C4-2B (cell line): ENCODE measurements around the gene AKR1C2.
"Not testable (repeated sequence)": the region's sequence is repeated elsewhere in the genome, so short reads cannot be mapped to it uniquely, and the experiment has no call there.

Experiments used
- H3K27ac ChIP-seq: fragments of 450-650 bp; 2 replicates; pipeline ENCODE4 v1.5.1; 2017
- CTCF ChIP-seq: fragments of 450-650 bp; conservative IDR thresholded peaks from 2 replicates; pipeline ENCODE4 v1.5.1; 2017; ENCODE audit warnings: mild to moderate bottlenecking
- ZFX ChIP-seq: fragments of 450-650 bp; IDR thresholded peaks from 2 replicates; pipeline ENCODE4 v1.6.1; 2017

The AKR1C2 gene

GRCh38 chr10:4945766-4946717, 57.6 kb downstream of the AKR1C2 start:
- no peak overlapping the region for H3K27ac ChIP-seq
- TF ChIP-seq CTCF (no peak), ZFX (no peak)

GRCh38 chr10:4944841-4945240, 58.8 kb downstream of the AKR1C2 start:
- TF ChIP-seq CTCF, result no peak
- no peak for TF ChIP-seq ZFX
- H3K27ac ChIP-seq, result no peak overlapping the region

GRCh38 chr10:4943821-4944220, 59.8 kb downstream of the AKR1C2 start:
- H3K27ac ChIP-seq, result no peak overlapping the region
- TF ChIP-seq ZFX (no peak), CTCF (no peak)

GRCh38 chr10:4943416-4943815, 60.2 kb downstream of the AKR1C2 start:
- not testable (repeated sequence) for H3K27ac ChIP-seq

- H3K27ac ChIP-seq, result not testable (repeated sequence)
Measured at GRCh38 chr10:4942931-4943330, 60.7 kb downstream of the AKR1C2 start.

GRCh38 chr10:4941540-4942330, 61.9 kb downstream of the AKR1C2 start:
- TF ChIP-seq ZFX, result no peak
- TF ChIP-seq CTCF, result no peak
- H3K27ac ChIP-seq, result no peak overlapping the region

- H3K27ac ChIP-seq, result not testable (repeated sequence)
Measured at GRCh38 chr10:4940909-4941308, 62.7 kb downstream of the AKR1C2 start.

- not testable (repeated sequence) for H3K27ac ChIP-seq
Measured at GRCh38 chr10:4940073-4940428, 63.6 kb downstream of the AKR1C2 start.

- H3K27ac ChIP-seq, result no peak overlapping the region
- no peak for TF ChIP-seq ZFX
- no peak for TF ChIP-seq CTCF
Measured at GRCh38 chr10:4939224-4940072, 64.2 kb downstream of the AKR1C2 start.
